MCF 10A (cell line): ENCODE results near the gene ADAM23. TPM values are rescaled to one million over a fixed set of nuclear protein-coding genes. Genes with fewer than 3 reads are reported as not detected.
"Not testable (repeated sequence)": the region's sequence is repeated elsewhere in the genome, so short reads cannot be mapped to it uniquely, and the experiment has no call there.

Source experiments
- Bru-seq: library from RNA; stranded (reverse); fragments of 400-500 nt; gene quantifications from one replicate; lab custom pipeline; 2021; lab: Mats Ljungman, UMichigan
- BruChase-seq, 2 experiments: library from RNA; stranded (reverse); fragments of 400-500 nt; gene quantifications; one replicate each; lab custom pipeline; 2021; lab: Mats Ljungman, UMichigan
- BruUV-seq: library from RNA; stranded (reverse); fragments of 400-500 nt; replicated peaks from 2 replicates; lab custom pipeline; 2021; lab: Mats Ljungman, UMichigan
- CTCF ChIA-PET: fragments of 300-600 bp; sonication (Branson Sonifier 250); formaldehyde crosslinking; extraction: SDS; loops from one replicate; lab custom pipeline; 2021; ENCODE audit warnings: antibody characterized with exemption, inconsistent platforms; lab: Yijun Ruan, JAX
- POLR2A ChIA-PET: fragments of 300-600, 350-650 bp; sonication (Branson Sonifier 250); formaldehyde crosslinking; extraction: SDS; loops from one replicate; lab custom pipeline; 2020; ENCODE audit warnings: antibody characterized with exemption, inconsistent platforms; lab: Yijun Ruan, JAX
- DNase-seq: peaks from one replicate; pipeline ENCODE4 v3.0.0-alpha.2; 2018; ENCODE audit not compliant: unreplicated experiment
- H3K27ac Mint-ChIP-seq: one replicate; pipeline ENCODE4 v1.8.0; 2022; ENCODE audit warnings: mild to moderate bottlenecking, low read depth, mixed read lengths; ENCODE audit not compliant: unreplicated experiment
- H3K27me3 Mint-ChIP-seq: one replicate; pipeline ENCODE4 v1.8.0; 2022; ENCODE audit warnings: mixed read lengths; ENCODE audit not compliant: insufficient read depth, unreplicated experiment
- H3K36me3 Mint-ChIP-seq: one replicate; pipeline ENCODE4 v1.8.0; 2022; ENCODE audit warnings: mild to moderate bottlenecking, moderate library complexity, mixed read lengths; ENCODE audit not compliant: insufficient read depth, unreplicated experiment
- H3K4me1 Mint-ChIP-seq: one replicate; pipeline ENCODE4 v1.8.0; 2022; ENCODE audit warnings: mixed read lengths; ENCODE audit not compliant: insufficient read depth, unreplicated experiment
- H3K4me3 Mint-ChIP-seq: one replicate; pipeline ENCODE4 v1.8.0; 2022; ENCODE audit warnings: mild to moderate bottlenecking, moderate library complexity, mixed read lengths; ENCODE audit not compliant: unreplicated experiment
- H3K9me3 Mint-ChIP-seq: one replicate; pipeline ENCODE4 v1.8.0; 2022; ENCODE audit warnings: mixed read lengths; ENCODE audit not compliant: unreplicated experiment
- CTCF ChIP-seq: fragments of 200-600 bp; IDR thresholded peaks from one replicate; pipeline ENCODE4 v1.8.0; 2022; ENCODE audit warnings: antibody characterized with exemption, mild to moderate bottlenecking; ENCODE audit not compliant: unreplicated experiment
- intact Hi-C: fragments of 100-400 bp; cut with micrococcal nuclease; formaldehyde crosslinking; loops from 2 replicates; pipeline ENCODE4 v1.14.1; 2022
- long read RNA-seq: library from polyadenylated mRNA; stranded (forward); transcript quantifications from one replicate; pipeline ENCODE4 v2.0.0, GENCODE V29; 2022
- total RNA-seq: library from RNA; stranded (reverse); gene quantifications from 2 replicates; pipeline ENCODE4 v1.2.3, GENCODE V29; 2022

ADAM23 gene
- total RNA-seq (0.12 TPM in 1 of 2 replicates, not detected in the other), Bru-seq, nascent RNA (percentile 12 among the genes with signal in this experiment), BruChase-seq, experiment 1, labeled RNA remaining after a 6-hour chase (percentile 12 among the genes with signal in this experiment), BruChase-seq, experiment 2, labeled RNA remaining after a 2-hour chase (percentile 16 among the genes with signal in this experiment)
- long read RNA-seq = 0 reads

DNA sequence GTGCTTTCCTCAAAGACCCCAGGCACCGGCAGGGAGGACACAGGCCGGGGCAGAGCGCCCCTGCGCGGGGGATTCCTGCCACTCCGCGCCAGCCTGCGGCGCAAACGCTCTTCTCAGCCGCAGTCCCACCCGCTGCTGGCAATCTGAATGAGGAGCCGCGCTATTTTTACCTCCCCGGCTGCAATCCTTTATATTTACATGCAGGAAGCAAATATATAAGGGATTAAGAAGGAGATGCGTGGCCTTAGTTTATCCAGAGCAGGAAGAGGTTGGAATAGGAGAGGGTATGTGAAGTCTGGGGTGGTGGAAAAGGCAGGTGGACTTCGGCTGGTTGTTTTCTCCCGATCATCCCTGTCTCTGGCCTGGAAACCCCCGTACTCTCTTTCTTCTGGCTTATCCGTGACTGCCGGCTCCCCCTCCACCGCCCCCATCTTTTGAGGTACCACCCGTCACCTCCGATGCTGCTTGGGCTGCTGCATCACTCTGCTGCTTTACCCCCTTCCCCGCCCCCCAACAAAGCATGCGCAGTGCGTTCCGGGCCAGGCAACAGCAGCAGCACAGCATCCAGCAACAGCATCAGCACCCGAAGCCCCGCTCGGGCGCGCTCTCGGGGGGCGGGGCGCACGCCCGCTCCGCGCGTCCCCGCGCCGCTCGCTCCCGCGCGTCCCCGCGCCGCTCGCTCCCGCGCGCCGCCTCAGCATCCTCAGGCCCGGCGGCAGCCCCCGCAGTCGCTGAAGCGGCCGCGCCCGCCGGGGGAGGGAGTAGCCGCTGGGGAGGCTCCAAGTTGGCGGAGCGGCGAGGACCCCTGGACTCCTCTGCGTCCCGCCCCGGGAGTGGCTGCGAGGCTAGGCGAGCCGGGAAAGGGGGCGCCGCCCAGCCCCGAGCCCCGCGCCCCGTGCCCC, at the start of gene ADAM23:
TSS of gene ADAM23 (plus strand) at position 700 of the 902 bp plus-strand sequence. CDS start 335 bp downstream, outside the sequence.
- Mint-ChIP-seq H3K36me3 (no peaks in the 10 kb centered on the region), H3K4me1 (peaks cover 7% of the 10 kb centered on the region), H3K27me3 (peaks cover 50% of the 10 kb centered on the region), H3K27ac (no peak within 1 kb of the TSS), H3K4me3 (peak within 1 kb of the TSS; percentile 66), H3K9me3 (no peaks in the 10 kb centered on the region)
- TF ChIP-seq CTCF = no peak
- CTCF ChIA-PET = no interaction called here
- no TSS peak for BruUV-seq
- intact Hi-C loops = loop anchor here (10.0 kb wide), 1 partner anchor 278 kb away; no protein-coding TSS in a partner anchor
- DNase-seq = no peak
- POLR2A ChIA-PET = no interaction called here

GRCh38 chr2:206396211-206396610, 47.1 kb upstream of the ADAM23 start:
- Mint-ChIP-seq H3K4me1 (no peaks in the 10 kb centered on the region), H3K9me3 (peaks cover 8% of the 10 kb centered on the region), H3K36me3 (no peaks in the 10 kb centered on the region), H3K4me3 (no peak overlapping the region), H3K27me3 (no peaks in the 10 kb centered on the region), H3K27ac (no peak overlapping the region)
- no peak for TF ChIP-seq CTCF
- DNase-seq = no peak
- intact Hi-C loops = no loop called here
- CTCF ChIA-PET = interaction anchor here (0.6 to 1.0 kb wide), 3 partner anchors 14 to 261 kb away, joined by 3 to 4 read pairs (median 3); no protein-coding TSS in a partner anchor
- no TSS peak for BruUV-seq
- POLR2A ChIA-PET = interaction anchor here (0.6 kb wide), 1 partner anchor 76 kb away, joined by 4 read pairs; no protein-coding TSS in a partner anchor

DNA sequence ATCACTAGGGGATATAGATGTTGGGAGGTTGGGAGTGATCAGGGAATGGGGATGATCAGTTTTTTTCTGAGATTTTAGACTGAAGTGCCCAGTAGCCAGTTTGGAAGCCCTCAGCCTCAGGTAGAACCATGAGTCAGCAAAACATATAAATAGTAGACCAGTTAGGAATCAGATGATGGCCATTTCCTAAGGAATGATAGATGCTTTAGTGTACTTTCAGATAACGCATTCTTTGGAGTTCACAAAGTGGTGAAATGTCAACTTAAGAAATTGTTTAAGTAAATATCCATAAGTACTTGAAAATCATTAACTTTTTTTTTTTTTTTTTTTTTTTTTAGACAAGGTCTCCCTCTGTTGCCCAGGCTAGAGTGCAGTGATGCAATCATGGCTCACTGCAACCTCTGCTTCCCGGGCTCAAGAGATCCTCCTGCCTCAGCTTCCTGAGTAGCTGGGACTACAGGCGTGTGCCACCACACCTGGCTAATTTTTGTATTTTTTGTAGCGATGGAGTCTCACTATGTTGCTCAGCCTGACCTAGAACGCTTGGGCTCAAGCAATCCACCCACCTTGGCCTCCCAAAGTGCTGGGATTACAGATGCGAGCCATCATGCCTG, 40.3 kb upstream of the ADAM23 start:
- BruUV-seq, H3K27me3 Mint-ChIP-seq, POLR2A ChIA-PET, H3K36me3 Mint-ChIP-seq, H3K9me3 Mint-ChIP-seq, DNase-seq, intact Hi-C loops, H3K4me3 Mint-ChIP-seq, H3K27ac Mint-ChIP-seq, H3K4me1 Mint-ChIP-seq: not testable (repeated sequence)
- CTCF ChIA-PET = interaction anchor here (0.6 kb wide), 2 partner anchors 144 to 352 kb away, joined by 3 read pairs; no protein-coding TSS in a partner anchor

DNA sequence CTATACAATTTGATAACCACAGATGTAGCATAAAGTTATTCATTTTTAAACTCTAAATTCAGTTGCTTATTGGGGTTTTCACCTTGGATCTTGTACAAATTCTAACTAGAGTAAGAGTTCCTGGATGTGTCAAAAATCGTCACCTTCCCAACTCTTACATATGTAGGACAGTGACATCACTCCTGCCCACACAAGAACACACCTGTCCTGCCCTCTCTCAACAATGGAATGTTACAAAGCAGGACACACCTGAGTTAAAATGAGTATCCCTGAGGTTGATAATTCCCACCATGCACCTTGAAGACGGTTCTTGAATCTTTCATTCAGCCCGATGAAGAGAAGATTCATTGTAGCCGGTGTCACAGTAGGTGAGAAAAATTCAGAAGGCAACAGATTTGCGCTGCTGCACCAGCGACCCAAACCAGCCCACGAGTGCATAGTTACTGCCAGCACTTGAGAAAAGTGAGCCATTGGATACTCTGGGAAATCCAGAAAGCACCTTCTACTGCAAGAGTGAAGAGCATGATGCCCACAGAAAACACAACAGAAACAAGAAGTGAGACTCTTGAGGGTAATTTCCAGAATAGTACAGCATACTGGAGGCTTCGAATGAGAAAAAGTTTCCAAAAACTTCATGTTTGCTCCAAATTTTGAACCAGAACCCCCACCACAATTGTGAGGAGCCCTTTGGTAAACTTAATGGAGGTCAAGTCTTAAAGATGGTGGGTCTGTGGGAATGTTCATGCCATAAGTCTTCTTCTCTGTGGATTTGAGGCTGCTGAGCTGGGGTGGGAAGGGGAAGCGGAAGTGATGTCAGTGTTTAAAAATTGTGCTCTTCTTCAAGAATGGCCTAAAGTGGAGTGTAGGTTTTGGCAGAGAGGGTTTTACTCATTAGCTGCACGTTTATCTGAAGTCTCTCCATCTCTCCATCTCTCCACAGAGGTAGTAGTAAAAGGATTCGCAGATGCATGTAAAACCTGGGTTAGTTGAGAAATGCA, 34.7 kb upstream of the ADAM23 start:
- H3K27me3 Mint-ChIP-seq = no peaks in the 10 kb centered on the region
- no peaks in the 10 kb centered on the region for H3K36me3 Mint-ChIP-seq
- H3K4me3 Mint-ChIP-seq = no peak overlapping the region
- H3K9me3 Mint-ChIP-seq = no peaks in the 10 kb centered on the region
- intact Hi-C loops = no loop called here
- DNase-seq = no peak
- BruUV-seq = no TSS peak
- ChIA-PET POLR2A (no interaction called here), CTCF (no interaction called here)
- H3K4me1 Mint-ChIP-seq = no peaks in the 10 kb centered on the region
- no peak overlapping the region for H3K27ac Mint-ChIP-seq
- no peak for TF ChIP-seq CTCF
